Activated T-cell treated with anti-CD3 and anti-CD28 coated beads, Interleukin-2, amount 50 U/mL, for 4 hours (primary cell): Measurements from ENCODE around the gene NT5DC1. TPM values are rescaled to one million over a fixed set of nuclear protein-coding genes. Genes with fewer than 3 reads are reported as not detected.

ENCODE experiments used
- ATAC-seq, 2 donors: fragments of 200-7000 bp; cut with Tn5 transposase; one replicate each; pipeline ENCODE4 v1.10.0; 2021
- DNase-seq: peaks from one replicate; pipeline ENCODE4 v3.0.0-alpha.2; 2020
- H3K27me3 Mint-ChIP-seq: one replicate; pipeline ENCODE4 v1.8.0; 2021; ENCODE audit warnings: low read depth, mixed read lengths
- H3K36me3 Mint-ChIP-seq: one replicate; pipeline ENCODE4 v1.8.0; 2022; ENCODE audit warnings: mixed read lengths; ENCODE audit not compliant: insufficient read depth
- H3K4me1 Mint-ChIP-seq: one replicate; pipeline ENCODE4 v1.8.0; 2021; ENCODE audit warnings: low read depth, mixed read lengths
- H3K4me3 Mint-ChIP-seq: one replicate; pipeline ENCODE4 v1.8.0; 2021; ENCODE audit warnings: mild to moderate bottlenecking, moderate library complexity, mixed read lengths
- H3K9me3 Mint-ChIP-seq: one replicate; pipeline ENCODE4 v1.8.0; 2021; ENCODE audit warnings: mixed read lengths
- total RNA-seq, 3 donors: library from RNA; stranded (reverse); gene quantifications; one replicate each; pipeline ENCODE4 v1.2.1, GENCODE V29; 2021

The NT5DC1 gene
- total RNA-seq, 3 donors from 2014 or later: 32.5 to 39.7 (median 33.8) TPM

- Mint-ChIP-seq H3K4me3 (peak overlapping the region; percentile 89), H3K27me3 (no peaks in the 10 kb centered on the region), H3K9me3 (no peaks in the 10 kb centered on the region), H3K36me3 (peaks cover 6% of the 10 kb centered on the region), H3K4me1 (peaks cover 61% of the 10 kb centered on the region)
- DNase-seq (no peak), ATAC-seq (no peak)
These were observed 2.2 kb downstream of the NT5DC1 start for GRCh38 chr6:116102873-116103272.

GRCh38 chr6:116104636-116105035, 4.0 kb downstream of the NT5DC1 start:
- Mint-ChIP-seq H3K4me1 (peaks cover 61% of the 10 kb centered on the region), H3K27me3 (no peaks in the 10 kb centered on the region), H3K9me3 (no peaks in the 10 kb centered on the region), H3K4me3 (no peak overlapping the region), H3K36me3 (peaks cover 19% of the 10 kb centered on the region)
- no peak for DNase-seq
- ATAC-seq: no peak

- H3K36me3 Mint-ChIP-seq: peaks cover 21% of the 10 kb centered on the region
- H3K4me1 Mint-ChIP-seq: peaks cover 57% of the 10 kb centered on the region
- no peak for ATAC-seq
These were observed 4.6 kb downstream of the NT5DC1 start for GRCh38 chr6:116105247-116105646.

GRCh38 chr6:116106146-116106545, 5.5 kb downstream of the NT5DC1 start:
- Mint-ChIP-seq H3K4me3 (no peak overlapping the region), H3K4me1 (peaks cover 55% of the 10 kb centered on the region), H3K27me3 (no peaks in the 10 kb centered on the region), H3K9me3 (no peaks in the 10 kb centered on the region), H3K36me3 (peaks cover 27% of the 10 kb centered on the region)
- no peak for DNase-seq
- no peak for ATAC-seq

More at GRCh38 chr6:116105247-116105646, 4.6 kb downstream of the NT5DC1 start:
- no peak overlapping the region for H3K4me3 Mint-ChIP-seq
- H3K27me3 Mint-ChIP-seq: no peaks in the 10 kb centered on the region
- DNase-seq: no peak
- no peaks in the 10 kb centered on the region for H3K9me3 Mint-ChIP-seq

- DNase-seq (no peak), ATAC-seq (no peak)
- H3K27me3 Mint-ChIP-seq: no peaks in the 10 kb centered on the region
- peaks cover 45% of the 10 kb centered on the region for H3K36me3 Mint-ChIP-seq
- H3K4me1 Mint-ChIP-seq: peaks cover 29% of the 10 kb centered on the region
- H3K9me3 Mint-ChIP-seq: no peaks in the 10 kb centered on the region
- H3K4me3 Mint-ChIP-seq: no peak overlapping the region
These were observed 8.2 kb downstream of the NT5DC1 start for GRCh38 chr6:116108836-116109235.

- ATAC-seq (no peak), DNase-seq (no peak)
- Mint-ChIP-seq H3K9me3 (no peaks in the 10 kb centered on the region), H3K4me1 (no peaks in the 10 kb centered on the region), H3K27me3 (no peaks in the 10 kb centered on the region), H3K4me3 (no peak overlapping the region), H3K36me3 (peaks cover 57% of the 10 kb centered on the region)
These were observed 11.2 kb downstream of the NT5DC1 start for GRCh38 chr6:116111552-116112528.

- H3K9me3 Mint-ChIP-seq: no peaks in the 10 kb centered on the region
- H3K4me3 Mint-ChIP-seq: no peak overlapping the region
- no peaks in the 10 kb centered on the region for H3K27me3 Mint-ChIP-seq
- ATAC-seq (no peak), DNase-seq (no peak)
- peaks cover 51% of the 10 kb centered on the region for H3K36me3 Mint-ChIP-seq
- H3K4me1 Mint-ChIP-seq: no peaks in the 10 kb centered on the region
These were observed 12.7 kb downstream of the NT5DC1 start for GRCh38 chr6:116113386-116113785.

GRCh38 chr6:116115781-116116180, 15.1 kb downstream of the NT5DC1 start:
- peaks cover 42% of the 10 kb centered on the region for H3K36me3 Mint-ChIP-seq
- no peak for DNase-seq
- no peak overlapping the region for H3K4me3 Mint-ChIP-seq
- H3K9me3 Mint-ChIP-seq: no peaks in the 10 kb centered on the region
- no peaks in the 10 kb centered on the region for H3K4me1 Mint-ChIP-seq
- ATAC-seq: no peak
- no peaks in the 10 kb centered on the region for H3K27me3 Mint-ChIP-seq

GRCh38 chr6:116118608-116119007, 18.0 kb downstream of the NT5DC1 start:
- Mint-ChIP-seq H3K4me1 (peaks cover 1% of the 10 kb centered on the region), H3K9me3 (no peaks in the 10 kb centered on the region), H3K4me3 (no peak overlapping the region), H3K27me3 (no peaks in the 10 kb centered on the region), H3K36me3 (peaks cover 32% of the 10 kb centered on the region)
- ATAC-seq (no peak), DNase-seq (no peak)

GRCh38 chr6:116120430-116120829, 19.8 kb downstream of the NT5DC1 start:
- Mint-ChIP-seq H3K4me3 (no peak overlapping the region), H3K4me1 (peaks cover 1% of the 10 kb centered on the region), H3K27me3 (no peaks in the 10 kb centered on the region), H3K36me3 (peaks cover 25% of the 10 kb centered on the region), H3K9me3 (no peaks in the 10 kb centered on the region)
- no peak for DNase-seq
- ATAC-seq: no peak

GRCh38 chr6:116126032-116126431, 25.4 kb downstream of the NT5DC1 start, which contains the start of gene COL10A1:
Gene COL10A1, minus strand, starts transcription at chr6:116126132. Its CDS starts 640 bp downstream, at chr6:116125492.
- Mint-ChIP-seq H3K4me1 (peaks cover 4% of the 10 kb centered on the region), H3K4me3 (no peak within 1 kb of the TSS), H3K27me3 (no peaks in the 10 kb centered on the region), H3K9me3 (no peaks in the 10 kb centered on the region), H3K36me3 (peaks cover 22% of the 10 kb centered on the region)
- ATAC-seq (no peak), DNase-seq (no peak)

GRCh38 chr6:116127771-116128493, 27.3 kb downstream of the NT5DC1 start:
- Mint-ChIP-seq H3K36me3 (peaks cover 17% of the 10 kb centered on the region), H3K27me3 (no peaks in the 10 kb centered on the region), H3K9me3 (no peaks in the 10 kb centered on the region), H3K4me1 (peaks cover 4% of the 10 kb centered on the region), H3K4me3 (no peak overlapping the region)
- DNase-seq: no peak
- ATAC-seq: no peak

- ATAC-seq (no peak), DNase-seq (no peak)
- peaks cover 12% of the 10 kb centered on the region for H3K4me1 Mint-ChIP-seq
- H3K27me3 Mint-ChIP-seq: no peaks in the 10 kb centered on the region
- H3K4me3 Mint-ChIP-seq: no peak overlapping the region
- H3K36me3 Mint-ChIP-seq: peaks cover 14% of the 10 kb centered on the region
- H3K9me3 Mint-ChIP-seq: no peaks in the 10 kb centered on the region
These were observed 32.8 kb downstream of the NT5DC1 start for GRCh38 chr6:116133453-116133852.

- DNase-seq (no peak), ATAC-seq (no peak)
- Mint-ChIP-seq H3K4me1 (peaks cover 12% of the 10 kb centered on the region), H3K27me3 (no peaks in the 10 kb centered on the region), H3K36me3 (peaks cover 10% of the 10 kb centered on the region), H3K9me3 (no peaks in the 10 kb centered on the region), H3K4me3 (no peak overlapping the region)
These were observed 35.7 kb downstream of the NT5DC1 start for GRCh38 chr6:116136373-116136772.
